HG02943 (cell line): ENCODE measurements around the gene TNFSF11.

Source experiments
- ATAC-seq: cut with Tn5 transposase; IDR thresholded peaks from one replicate; pipeline ENCODE4 v1.9.1; 2021; ENCODE audit warnings: mild to moderate bottlenecking, low read depth, moderate library complexity; ENCODE audit not compliant: unreplicated experiment

Gene TNFSF11

DNA sequence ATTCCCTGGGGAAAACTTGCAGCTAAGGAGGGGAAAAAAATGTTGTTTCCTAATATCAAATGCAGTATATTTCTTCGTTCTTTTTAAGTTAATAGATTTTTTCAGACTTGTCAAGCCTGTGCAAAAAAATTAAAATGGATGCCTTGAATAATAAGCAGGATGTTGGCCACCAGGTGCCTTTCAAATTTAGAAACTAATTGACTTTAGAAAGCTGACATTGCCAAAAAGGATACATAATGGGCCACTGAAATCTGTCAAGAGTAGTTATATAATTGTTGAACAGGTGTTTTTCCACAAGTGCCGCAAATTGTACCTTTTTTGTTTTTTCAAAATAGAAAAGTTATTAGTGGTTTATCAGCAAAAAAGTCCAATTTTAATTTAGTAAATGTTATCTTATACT, 33.6 kb downstream of the TNFSF11 start:
- no peak for ATAC-seq

DNA sequence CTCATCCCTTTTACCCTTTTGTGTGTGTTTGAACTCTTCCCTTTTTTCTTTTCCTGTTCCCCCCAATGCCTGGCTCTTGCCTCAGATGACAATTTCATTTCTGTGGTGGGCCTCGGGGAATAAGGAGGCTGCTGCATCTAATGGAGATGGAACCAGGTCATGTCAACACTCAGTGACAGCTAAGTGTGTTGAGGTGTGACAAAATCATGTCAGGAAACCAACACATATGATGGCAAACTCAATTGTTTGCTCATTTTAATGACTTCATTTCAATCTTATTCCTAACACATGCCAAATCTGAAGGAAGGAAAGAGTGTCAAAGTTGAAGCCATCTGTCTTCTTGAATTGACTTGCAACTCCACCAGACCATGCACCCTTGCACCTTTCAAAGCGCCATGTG, 36.7 kb downstream of the TNFSF11 start:
- no peak for ATAC-seq

DNA sequence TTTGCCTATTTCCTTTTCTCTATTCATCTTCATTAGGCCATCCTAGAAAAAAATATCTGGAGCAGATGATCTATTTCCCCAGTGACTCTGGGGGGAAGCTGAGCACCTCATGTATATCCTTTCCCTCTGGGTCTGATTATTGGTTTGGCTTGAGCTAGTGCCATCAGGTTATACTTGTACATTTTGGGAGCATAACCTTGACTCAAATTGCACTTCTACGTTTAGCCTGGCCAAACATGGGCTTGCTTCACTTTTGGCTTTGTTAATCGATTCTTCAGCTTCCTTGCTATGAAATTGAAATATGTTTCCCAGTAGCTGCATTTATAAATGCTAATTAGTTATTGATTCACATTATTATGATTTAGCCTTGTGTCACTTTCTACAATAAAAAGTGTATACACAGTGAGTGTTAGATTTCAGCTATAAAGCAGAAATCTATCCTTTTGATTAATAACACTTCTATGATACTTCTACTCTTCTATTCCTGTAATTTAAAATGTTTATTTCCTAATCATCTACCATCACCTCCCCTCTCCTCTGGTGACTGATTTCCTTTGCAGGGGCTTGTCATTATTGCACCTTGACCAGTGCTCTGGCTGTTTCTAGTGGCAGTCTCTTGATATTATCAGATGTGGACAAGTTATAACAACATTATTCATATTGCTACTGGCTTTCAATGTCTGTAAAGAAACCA, 37.3 kb downstream of the TNFSF11 start:
- ATAC-seq = no peak

DNA sequence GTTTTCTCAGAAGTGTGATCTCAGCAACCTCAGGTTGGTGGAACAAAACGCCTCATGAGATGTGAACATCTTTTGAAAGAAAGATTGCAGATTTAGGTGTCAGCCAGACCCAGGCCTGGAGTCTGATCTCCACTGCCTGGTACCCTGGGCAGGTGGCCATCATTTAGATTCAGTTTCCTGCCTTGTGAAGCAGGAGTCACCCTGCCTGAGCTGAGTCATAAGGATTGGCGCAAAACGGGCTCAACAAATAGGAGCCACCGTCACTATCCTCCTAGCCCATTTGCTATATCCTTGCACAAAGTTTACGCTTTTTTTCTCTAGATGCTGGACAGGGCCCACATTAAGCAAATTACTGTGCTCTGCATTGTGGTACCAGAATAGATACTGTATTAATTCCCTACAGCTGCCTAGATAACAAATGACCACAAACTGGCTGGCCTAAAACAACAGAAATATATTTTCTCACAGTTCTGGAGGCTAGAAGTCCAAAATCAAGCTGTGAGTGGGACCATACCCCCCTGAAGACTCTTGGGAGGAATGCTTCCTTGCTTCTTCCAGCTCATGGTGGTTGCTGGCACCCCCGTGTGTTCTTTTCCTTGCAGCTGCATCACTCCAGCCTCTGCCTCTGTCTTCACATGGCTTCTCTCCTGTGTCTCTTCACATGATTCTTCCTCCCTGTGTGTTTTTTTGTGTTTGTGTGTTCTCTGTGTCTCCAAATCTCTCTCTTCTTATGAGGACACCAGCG, 38.2 kb downstream of the TNFSF11 start:
- no peak for ATAC-seq

DNA sequence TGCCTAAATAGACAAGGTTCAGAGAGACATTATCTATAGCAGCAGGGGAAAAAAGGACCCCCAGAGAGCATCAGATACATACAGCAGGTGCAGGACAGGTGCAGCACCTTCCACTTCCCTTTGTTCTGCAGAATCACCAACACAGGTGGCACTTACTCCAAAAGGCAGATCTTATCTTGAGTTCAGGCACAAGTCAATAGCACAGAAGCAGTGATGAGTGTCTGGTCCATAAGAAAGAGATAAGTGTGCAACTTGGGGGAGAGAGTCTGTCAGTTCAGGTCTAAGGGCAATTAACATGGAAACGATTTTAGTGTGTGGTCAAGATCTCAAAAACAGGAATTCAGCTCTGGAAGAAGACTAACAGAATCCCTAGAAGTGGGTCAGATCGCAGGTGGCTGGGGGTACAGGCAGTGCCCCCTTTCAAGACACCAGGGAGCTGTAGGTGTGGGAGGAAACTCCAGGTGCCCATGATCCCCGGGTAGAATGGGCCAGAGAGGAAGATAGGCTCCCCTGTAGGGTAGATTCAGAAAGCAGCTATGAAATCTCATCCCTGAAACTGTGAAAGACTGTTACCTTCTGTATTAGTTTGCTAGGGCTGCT, 40.6 kb downstream of the TNFSF11 start:
- ATAC-seq = no peak

DNA sequence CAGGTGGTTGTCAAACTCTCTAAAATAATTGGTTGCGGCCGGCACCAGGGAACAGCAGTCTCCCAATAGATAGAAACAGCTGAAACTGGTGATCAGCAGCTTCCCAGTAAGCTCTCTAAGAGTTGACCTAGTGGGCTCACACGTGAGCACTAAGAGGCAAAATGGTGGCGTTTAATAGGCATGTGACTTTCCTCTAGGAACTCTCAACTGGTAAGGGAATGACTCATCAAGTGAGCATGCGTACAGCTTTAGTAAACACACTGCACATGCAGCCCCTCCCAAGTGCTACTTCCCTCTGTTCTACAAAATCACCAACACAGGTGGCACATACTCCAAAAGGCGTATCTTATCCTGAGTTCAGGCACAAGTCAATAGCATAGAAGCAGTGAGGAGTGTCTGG, 41.7 kb downstream of the TNFSF11 start:
- no peak for ATAC-seq

DNA sequence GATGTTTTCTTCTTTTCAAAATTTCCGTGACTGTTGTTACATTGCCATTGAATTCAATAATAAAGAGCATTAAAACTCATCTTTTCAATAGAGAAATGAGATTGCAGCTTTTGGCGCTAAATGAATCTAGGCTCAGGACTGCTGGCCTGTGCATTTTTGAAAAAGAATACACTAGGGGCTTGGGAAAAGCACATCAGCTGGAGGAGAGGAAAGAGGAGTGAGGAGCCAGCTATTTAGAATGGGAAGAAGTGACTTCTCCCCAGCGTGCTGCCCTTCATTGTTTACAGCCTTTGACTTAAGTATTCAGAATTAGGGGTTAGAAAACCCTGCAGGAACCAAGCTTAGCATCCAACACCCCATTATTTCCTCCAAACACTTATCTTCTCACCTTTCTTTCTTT, 43.3 kb downstream of the TNFSF11 start:
- ATAC-seq = no peak

DNA sequence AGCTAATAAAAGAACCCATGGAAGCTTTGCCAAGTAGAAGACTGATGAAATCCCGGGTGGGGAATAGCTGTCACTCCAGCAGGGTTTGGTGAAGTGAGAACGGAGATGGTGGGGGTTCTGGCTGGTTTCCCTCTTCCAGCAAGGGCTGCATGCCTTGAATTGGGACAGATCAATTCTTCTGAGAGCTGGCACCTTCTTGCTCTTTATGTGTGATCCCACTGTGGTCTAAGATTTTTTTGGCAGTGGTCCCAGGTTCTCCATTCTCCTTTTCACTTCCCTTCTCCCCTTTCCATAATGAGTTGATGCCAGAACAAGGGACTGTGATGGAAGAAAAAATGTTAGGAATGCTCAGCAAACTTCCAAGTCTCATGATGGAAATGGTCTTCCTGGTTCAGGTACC, 50.0 kb downstream of the TNFSF11 start:
- no peak for ATAC-seq

DNA sequence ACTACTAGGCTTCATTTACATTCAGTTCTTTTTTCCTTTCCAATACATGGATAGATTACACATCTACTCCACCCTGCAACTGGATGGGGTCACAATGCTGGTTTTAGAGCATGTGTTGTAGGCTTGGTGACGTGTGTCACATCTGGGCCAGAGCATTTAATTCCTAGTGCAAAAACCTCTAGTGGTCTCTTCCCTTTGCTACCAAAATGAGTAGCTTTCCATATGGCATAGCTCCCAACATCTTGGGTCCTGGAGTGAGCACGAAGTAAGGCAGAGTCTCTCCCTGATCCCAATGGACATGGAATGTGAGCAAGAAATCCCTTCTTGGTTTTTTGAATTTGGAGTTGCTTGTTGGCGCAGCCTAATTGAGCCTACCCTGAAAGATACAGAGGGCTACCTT, 51.7 kb downstream of the TNFSF11 start:
- ATAC-seq = no peak

DNA sequence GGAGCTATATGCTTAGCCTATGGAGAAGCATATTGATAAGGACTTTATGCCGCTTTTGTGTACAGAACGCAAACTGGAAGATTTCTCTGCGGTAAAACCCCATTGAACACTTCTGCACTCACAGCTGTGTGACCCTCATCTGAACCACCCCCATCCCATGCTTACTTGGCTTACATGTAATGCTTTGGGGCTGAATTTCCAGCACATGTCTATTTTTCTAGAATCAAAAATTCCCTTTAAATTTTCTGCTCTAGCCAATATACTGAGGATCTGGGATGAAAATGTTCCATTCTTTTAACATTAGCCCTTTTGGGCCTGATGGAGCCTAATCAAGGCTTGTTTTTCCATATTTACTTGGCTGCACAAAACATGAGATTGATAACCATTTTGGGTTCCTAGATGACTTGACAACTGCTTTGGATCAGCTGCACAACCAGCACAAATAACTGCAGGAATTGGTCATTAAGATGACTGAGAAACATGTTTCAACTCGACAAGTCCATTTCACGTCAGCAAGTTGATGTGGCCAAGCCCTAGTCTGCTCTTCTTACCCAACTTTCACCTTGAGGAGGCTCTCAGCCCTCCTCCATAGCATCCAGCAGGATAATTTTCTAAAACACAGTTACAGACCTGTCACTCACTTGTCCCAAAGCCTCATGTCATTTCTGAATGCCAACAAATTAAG, 52.4 kb downstream of the TNFSF11 start:
- no peak for ATAC-seq

DNA sequence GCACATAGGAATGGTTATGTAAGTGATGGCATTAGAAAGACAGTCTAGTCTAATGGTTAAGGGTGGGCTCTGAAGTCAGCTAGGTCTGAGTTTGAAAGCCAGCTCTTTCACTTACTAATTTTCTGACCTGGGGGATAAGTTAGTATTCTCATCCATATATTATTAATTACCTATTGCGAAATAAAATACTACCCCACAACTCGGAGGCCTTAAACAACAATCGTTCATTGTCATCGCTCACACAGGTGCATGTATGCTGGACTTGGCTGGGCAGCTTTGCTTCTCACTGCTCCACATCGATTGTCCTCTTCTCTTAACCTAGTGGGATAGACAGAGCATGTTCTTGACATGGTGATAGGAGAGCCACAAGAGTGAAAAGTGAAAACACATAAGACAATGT, 54.7 kb downstream of the TNFSF11 start:
- no peak for ATAC-seq

DNA sequence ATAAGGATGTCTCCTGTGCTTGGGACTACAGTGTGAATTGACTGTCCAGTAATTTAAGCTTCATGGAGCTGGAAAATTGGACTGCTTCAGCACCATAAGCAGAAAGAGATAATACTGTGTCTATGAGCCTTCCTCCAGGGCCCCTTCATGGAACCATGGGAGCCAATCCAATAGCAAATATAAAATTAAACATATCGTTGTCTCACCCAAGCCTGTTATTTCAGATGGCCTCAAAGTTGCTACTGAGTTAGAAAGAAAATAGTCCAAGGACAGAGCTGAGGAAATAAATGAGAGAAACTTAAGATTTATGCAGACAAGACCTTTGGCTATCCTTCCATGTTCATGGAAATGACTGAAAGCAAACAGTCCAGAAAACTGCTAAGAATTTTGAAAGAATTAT, 57.2 kb downstream of the TNFSF11 start:
- no peak for ATAC-seq

DNA sequence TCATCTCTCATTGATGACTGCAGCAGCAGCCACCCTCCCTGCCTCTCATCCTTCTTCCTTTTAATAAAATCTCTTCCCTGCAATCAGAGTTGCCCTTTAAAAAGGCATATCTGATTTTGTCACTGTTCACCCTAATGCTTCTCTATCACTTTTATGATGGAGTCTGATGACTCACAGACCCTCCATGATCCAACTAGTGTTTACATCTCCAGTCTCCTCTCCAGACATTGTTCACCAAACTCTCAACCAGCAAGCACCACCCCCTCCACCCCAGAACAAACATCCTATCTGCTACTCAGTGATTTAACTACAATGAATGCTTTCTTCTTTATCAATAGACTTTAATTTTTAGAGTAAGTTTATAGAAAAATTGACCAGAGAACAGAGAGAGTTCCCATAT, 59.5 kb downstream of the TNFSF11 start:
- no peak for ATAC-seq

DNA sequence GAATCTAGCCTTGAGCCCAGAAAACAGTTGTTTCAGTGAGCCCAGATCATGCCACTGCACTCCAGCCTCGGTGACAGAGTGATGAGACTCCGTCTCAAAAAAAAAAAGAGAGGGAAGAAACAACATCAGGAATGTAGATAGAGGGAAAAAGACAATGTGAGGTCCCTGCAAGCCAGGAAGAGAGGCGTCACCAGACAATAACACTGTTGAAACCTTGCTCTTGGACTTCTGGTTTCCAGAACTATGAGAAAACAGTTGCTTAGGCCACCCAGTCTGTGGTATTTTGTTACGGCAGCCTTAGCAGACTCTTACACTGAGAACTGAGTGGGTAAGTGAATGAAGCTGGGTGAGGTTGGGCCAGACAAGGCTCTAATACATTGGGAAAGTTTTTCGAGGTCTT, 64.1 kb downstream of the TNFSF11 start:
- no peak for ATAC-seq

DNA sequence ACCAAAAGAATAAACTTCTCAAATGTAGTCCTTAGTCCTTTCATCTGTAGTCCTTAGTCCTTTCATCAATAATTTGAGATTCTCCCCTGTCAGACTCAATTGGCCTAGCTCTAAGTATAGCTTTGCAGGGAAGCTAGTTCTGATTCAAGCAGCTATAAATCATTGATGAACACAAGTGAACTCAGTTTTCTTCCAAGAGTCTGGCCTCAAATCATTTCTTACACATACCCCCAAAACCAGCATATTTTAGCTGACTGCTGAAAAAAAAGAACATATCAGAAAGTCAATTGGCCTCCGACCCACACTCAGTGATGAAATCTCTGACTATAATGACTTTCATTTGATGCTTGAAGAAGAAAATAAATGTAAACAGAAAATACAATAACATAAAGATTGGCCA, 64.9 kb downstream of the TNFSF11 start:
- ATAC-seq = no peak

DNA sequence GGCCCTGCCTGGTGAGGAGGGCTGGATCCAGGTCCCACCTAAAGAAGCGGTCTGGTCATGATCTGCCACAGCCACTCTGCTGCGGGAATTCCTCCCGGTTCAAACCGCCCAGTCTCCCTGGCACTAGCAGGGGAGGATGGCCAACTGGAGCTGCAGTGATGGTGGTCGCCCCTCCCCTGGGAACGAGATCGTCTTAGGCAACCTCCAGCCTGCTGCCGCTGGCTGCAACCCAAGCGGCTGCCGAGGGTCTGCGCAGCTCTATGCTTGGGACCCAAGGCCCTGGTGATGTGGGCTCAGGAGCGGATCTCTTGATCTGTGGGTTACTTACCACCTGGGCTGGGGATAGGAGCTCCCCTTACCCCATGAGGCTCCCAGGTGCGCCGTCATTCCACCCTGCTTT, 69.1 kb downstream of the TNFSF11 start:
- no peak for ATAC-seq

DNA sequence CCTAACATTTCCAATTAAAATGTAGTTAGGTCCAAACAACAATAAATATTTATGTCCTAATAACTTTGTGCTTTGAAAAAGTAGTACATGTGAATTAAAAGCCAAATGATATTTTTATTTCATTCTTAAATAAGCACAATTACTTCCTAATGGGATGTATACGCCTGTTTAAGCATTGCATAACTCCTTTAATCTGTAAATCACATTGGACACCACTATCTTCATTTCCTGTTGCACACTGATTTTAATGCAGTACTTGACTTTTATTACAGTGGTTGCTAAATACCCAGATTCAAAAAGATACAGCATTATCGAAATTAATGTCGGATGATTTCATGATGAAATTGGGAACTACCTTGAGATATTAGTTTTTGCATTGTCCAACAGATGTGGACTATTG, 70.9 kb downstream of the TNFSF11 start:
- no peak for ATAC-seq

DNA sequence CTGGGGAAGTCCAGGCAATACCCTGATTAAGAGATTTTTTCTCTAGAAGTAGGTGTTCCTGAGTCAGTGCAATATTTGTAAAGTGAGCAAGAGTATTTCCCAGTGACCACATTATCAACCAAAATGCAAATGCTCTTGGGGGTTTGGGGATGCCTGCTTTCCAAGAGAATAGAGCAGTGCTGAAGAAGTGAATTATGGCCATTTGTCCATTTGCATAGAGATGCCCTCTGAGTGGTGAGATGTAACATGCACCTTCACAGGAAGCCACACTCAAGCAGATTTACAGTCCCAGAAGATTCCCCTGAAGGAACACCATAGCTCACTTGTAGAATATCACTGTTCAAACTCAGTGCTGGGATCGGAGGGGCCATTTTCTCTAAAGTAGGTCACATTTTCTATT, 71.8 kb downstream of the TNFSF11 start:
- ATAC-seq = no peak

DNA sequence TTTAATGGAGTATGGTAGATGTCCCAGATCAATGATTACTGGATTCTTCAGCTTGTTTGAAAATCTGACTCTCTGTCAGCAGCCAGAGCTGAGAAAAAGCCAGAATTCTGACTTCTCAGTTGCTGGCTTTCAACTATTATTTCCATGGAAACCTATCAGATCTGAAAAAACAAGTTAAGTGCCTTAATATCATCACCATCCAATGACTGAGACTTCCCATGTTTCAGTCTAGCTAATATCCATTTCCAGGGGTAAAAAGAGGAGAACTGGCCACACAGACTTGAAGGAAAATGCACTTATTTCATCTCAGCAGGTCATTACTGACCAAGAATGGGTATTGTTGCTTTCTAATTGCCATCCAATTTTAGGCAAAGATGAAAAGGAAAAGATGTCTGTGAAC, 75.2 kb downstream of the TNFSF11 start:
- ATAC-seq = no peak

DNA sequence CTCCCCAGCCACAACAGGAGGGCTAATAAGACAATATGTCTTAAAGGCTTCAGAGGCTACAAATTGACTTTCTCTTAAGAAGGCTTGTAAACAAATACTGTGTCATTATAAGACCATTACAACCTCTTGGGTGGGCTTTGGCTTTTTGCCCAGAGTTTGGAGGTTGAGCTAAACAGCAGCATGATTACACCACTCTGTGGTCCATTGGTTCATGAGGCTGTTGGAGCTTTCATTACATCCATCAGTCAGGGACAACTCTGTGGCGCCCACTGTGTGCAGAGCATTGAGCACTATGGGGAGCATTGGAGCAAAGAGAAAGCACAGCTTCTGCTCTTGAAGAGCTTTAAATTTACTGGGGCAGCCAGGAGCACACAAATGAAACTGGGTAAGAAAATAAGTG, 75.9 kb downstream of the TNFSF11 start:
- no peak for ATAC-seq

DNA sequence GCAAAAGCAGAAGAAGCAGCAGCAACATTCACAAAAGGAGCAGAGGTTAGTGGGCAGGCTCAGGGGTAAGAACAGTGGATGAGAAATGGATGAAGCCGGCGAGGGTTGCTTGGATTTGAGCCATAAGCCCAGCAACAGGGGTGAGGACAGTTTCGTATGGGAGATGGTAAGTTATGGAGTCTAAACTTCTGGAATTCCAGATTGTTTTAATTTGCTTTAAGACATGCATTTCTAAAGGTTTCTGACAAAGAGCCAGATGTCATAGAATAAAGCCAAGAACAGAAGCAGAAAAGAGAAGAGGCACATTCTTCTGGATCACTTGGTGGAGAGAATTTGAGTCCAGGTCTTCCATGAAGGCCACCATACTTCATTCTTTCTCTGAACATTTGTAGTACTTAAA, 76.6 kb downstream of the TNFSF11 start:
- ATAC-seq = no peak
